ENCODE results near the gene ARL11.

DNA sequence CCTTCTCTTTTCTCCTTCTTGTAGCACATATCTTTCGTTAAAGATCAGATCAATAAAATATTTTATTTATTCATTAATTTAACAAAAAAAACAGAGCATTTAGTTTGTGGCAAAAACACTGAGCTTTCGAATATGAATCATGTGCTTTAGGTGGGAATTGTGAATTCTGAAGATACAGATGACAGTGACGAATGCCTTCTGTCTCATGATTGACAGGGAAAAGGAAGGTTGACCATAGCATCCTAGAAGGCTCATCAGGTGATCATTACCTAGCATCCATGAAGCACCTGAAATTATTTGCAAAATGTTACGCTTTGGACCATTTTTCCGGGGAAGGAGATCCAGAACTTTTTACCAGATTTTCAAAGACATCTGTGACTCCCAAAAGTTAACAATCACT is 3.8 kb downstream of the ARL11 start:
- no peak for TF ChIP-seq EZH2 (IDR thresholded peaks at IDR 0.05; ENCODE audit: insufficient read depth, poor library complexity, severe bottlenecking)
- no peak for TF ChIP-seq EZH2phosphoT487 (IDR thresholded peaks at IDR 0.05; ENCODE audit: insufficient read depth, low read depth)

Data from GM23248 (cell line).